Nephron progenitor cell (in vitro differentiated cells): ENCODE results near the gene MAPK13.

Source experiments
- DNase-seq: peaks from one replicate; pipeline ENCODE4 v3.0.0; 2021
- H3K27ac Mint-ChIP-seq: 2 replicates; pipeline ENCODE4 v1.8.0; 2021; ENCODE audit warnings: mild to moderate bottlenecking, moderate library complexity, mixed read lengths
- H3K27me3 Mint-ChIP-seq: 2 replicates; pipeline ENCODE4 v1.8.0; 2021; ENCODE audit warnings: mild to moderate bottlenecking, low read depth, mixed read lengths; ENCODE audit not compliant: poor library complexity
- H3K36me3 Mint-ChIP-seq: 2 replicates; pipeline ENCODE4 v1.8.0; 2021; ENCODE audit warnings: low read depth, mixed read lengths
- H3K4me1 Mint-ChIP-seq: 2 replicates; pipeline ENCODE4 v1.8.0; 2021; ENCODE audit warnings: mixed read lengths
- H3K4me3 Mint-ChIP-seq: 2 replicates; pipeline ENCODE4 v1.8.0; 2021; ENCODE audit warnings: mild to moderate bottlenecking, moderate library complexity, mixed read lengths
- H3K9me3 Mint-ChIP-seq: 2 replicates; pipeline ENCODE4 v1.8.0; 2021; ENCODE audit warnings: mild to moderate bottlenecking, moderate library complexity, mixed read lengths
- TF ChIP-seq, protein P1 (sequence below): fragments of 200-600 bp; sonication (generic); IDR thresholded peaks from 2 replicates; pipeline ENCODE4 v1.5.0; 2021; ENCODE audit warnings: antibody characterized with exemption

MAPK13 gene

DNA sequence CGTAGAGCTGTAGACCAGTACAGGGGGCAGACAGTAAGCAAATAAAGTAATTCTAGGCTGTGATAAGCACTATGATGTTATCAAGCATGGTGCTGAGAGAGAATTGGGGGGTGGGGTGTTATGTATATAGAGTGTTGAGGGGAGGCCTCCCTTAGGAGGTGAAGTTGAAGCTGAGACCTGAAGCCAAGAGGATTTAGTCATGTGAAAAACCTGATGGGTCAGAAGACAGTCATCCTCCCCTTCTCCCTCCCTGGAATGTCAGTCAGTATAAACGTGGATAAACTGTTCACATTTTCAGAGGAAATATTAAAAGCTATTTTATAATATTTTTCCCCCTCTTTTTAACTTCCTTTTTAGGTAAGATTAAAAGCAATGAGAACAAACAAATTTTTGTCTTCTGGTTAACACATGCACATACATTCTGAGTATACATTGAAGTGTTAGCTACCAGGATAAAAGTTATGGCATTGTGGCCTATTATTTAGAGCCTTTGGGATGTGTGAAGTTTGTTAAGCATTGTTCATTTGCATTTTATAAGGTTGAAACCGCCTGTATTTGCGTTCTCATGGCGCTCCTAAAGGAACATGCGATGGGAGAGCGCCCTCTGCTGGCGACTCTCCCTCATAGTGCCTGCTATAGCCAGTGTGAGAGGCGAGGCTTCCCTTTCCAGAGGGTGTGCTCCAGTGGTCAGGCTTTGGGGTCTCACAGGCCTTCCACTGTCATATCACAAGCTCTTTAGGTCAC, 35.4 kb upstream of the MAPK13 start:
- peak; percentile 84 for DNase-seq
- no peaks in the 10 kb centered on the region for H3K9me3 Mint-ChIP-seq
- H3K27ac Mint-ChIP-seq: no peak overlapping the region
- H3K4me1 Mint-ChIP-seq: peaks cover 27% of the 10 kb centered on the region
- TF ChIP-seq, protein P1, sequence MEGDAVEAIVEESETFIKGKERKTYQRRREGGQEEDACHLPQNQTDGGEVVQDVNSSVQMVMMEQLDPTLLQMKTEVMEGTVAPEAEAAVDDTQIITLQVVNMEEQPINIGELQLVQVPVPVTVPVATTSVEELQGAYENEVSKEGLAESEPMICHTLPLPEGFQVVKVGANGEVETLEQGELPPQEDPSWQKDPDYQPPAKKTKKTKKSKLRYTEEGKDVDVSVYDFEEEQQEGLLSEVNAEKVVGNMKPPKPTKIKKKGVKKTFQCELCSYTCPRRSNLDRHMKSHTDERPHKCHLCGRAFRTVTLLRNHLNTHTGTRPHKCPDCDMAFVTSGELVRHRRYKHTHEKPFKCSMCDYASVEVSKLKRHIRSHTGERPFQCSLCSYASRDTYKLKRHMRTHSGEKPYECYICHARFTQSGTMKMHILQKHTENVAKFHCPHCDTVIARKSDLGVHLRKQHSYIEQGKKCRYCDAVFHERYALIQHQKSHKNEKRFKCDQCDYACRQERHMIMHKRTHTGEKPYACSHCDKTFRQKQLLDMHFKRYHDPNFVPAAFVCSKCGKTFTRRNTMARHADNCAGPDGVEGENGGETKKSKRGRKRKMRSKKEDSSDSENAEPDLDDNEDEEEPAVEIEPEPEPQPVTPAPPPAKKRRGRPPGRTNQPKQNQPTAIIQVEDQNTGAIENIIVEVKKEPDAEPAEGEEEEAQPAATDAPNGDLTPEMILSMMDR: peak; percentile 96
- no peak overlapping the region for H3K4me3 Mint-ChIP-seq
- peaks cover 20% of the 10 kb centered on the region for H3K36me3 Mint-ChIP-seq
- H3K27me3 Mint-ChIP-seq: no peaks in the 10 kb centered on the region

DNA sequence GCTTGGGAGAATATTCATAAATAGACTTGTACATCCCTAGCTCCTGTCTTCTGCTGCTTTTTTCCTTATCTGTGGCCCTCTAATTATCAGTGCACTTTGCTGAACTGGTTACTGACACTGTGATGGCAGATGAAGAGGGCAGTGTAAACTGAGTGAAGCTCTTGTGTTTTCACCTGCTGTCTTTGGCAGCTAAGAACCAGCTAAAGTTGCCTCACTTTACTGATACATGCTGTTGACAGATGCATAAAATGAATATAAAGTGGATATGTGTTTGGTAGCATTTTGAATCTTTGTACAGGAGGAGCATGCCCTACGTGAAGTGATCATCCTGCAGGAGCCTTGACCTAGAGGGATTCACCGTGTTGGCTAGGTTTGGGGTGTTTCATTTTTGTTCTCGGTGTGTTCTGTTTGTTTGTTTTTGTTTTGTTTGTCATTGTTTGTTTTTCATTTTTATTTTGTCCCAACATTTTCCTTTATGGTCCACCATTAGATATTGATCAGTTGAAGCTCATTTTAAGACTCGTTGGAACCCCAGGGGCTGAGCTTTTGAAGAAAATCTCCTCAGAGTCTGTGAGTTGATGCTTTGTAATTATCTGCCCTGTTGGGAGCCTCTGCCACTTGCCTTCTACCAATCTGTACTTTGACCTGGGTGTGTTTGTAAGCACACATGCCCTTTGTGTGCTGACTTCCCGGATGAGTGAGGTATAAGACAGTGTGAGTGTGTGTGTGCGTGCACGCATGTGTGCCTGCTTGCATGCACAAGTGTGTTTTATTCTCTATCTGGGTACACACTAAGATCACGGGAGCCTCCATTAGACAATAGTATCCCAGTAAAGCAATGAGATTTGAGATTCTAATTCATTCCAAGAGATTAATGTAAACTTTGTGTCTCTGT, 34.6 kb upstream of the MAPK13 start:
- peaks cover 32% of the 10 kb centered on the region for H3K4me1 Mint-ChIP-seq
- no peaks in the 10 kb centered on the region for H3K9me3 Mint-ChIP-seq
- peaks cover 27% of the 10 kb centered on the region for H3K36me3 Mint-ChIP-seq
- no peak overlapping the region for H3K27ac Mint-ChIP-seq
- H3K27me3 Mint-ChIP-seq: no peaks in the 10 kb centered on the region
- TF ChIP-seq, protein P1: no peak
- H3K4me3 Mint-ChIP-seq: no peak overlapping the region
- DNase-seq: no peak

GRCh38 chr6:36098253-36098919, 31.9 kb upstream of the MAPK13 start:
- no peak for DNase-seq
- Mint-ChIP-seq H3K36me3 (peaks cover 33% of the 10 kb centered on the region), H3K4me1 (peaks cover 32% of the 10 kb centered on the region), H3K27me3 (no peaks in the 10 kb centered on the region), H3K9me3 (peaks cover 3% of the 10 kb centered on the region), H3K4me3 (no peak overlapping the region), H3K27ac (no peak overlapping the region)
- TF ChIP-seq, protein P1: no peak

GRCh38 chr6:36098920-36099647, 31.2 kb upstream of the MAPK13 start:
- DNase-seq: no peak
- no peaks in the 10 kb centered on the region for H3K27me3 Mint-ChIP-seq
- peaks cover 3% of the 10 kb centered on the region for H3K9me3 Mint-ChIP-seq
- H3K4me3 Mint-ChIP-seq: no peak overlapping the region
- TF ChIP-seq, protein P1: no peak
- peak overlapping the region; percentile 62 for H3K27ac Mint-ChIP-seq
- peaks cover 40% of the 10 kb centered on the region for H3K36me3 Mint-ChIP-seq
- H3K4me1 Mint-ChIP-seq: peaks cover 32% of the 10 kb centered on the region

DNA sequence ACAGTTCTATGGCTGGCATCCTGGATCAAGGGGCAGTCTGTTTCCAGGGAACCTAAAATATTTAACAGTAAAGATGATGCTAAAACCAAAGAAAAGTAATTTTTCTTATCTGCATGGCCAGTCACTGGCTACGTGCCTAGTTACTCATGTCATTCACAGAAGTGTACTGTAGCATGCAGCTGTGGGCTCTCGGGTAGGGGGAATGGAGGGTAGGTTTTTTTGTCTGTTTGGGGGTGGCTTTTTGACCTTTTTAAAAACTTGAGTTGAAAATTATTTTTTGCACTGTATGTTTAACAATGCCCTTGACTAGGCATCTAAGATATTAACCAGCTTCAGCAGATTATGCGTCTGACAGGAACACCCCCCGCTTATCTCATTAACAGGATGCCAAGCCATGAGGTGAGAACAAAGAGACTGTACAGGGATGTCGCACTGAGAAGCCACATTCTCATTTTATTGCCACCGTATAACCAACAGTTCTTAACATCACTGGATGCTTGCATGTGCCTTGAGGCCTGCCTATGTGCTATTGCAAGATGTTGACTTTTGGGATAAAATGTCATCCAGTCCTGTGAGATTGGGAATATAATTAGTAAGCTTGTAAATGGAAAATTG, 30.3 kb upstream of the MAPK13 start:
- Mint-ChIP-seq H3K27me3 (no peaks in the 10 kb centered on the region), H3K4me1 (peaks cover 27% of the 10 kb centered on the region), H3K9me3 (peaks cover 3% of the 10 kb centered on the region), H3K36me3 (peaks cover 49% of the 10 kb centered on the region), H3K27ac (peak overlapping the region; percentile 62), H3K4me3 (no peak overlapping the region)
- no peak for DNase-seq
- TF ChIP-seq, protein P1: no peak
